Medulla oblongata (tissue), 1 donor: ENCODE results near the gene VPS35L.
"Not testable (repeated sequence)": the region's sequence is repeated elsewhere in the genome, so short reads cannot be mapped to it uniquely, and the experiment has no call there.

Experiments
- DNase-seq: peaks from one replicate; pipeline ENCODE4 v3.0.0-alpha.2; 2015; ENCODE audit errors: extremely low spot score

Gene VPS35L

GRCh38 chr16:19710991-19711545 is 155.6 kb downstream of the VPS35L start:
- no peak for DNase-seq

DNA sequence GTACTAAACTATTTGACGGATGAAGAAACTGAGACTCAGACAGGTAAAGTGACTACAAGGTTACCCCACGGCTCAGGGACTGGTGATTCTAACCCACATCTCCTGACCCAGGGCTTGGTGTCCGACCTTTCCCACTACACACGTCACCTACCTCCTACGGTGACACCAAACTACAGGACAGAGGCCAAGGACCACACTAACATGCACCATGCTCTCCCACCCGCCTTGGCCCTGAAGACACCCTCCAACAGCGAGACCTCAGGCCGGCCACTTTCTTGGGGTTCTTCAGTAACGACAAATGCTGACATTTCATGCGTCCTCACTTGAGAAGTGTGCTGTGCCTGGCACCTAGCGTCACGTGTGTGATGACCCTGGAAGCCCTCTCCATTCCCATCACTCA is 156.1 kb downstream of the VPS35L start:
- DNase-seq = no peak

- DNase-seq = no peak
These were observed 157.0 kb downstream of the VPS35L start for GRCh38 chr16:19712418-19713058.

DNA sequence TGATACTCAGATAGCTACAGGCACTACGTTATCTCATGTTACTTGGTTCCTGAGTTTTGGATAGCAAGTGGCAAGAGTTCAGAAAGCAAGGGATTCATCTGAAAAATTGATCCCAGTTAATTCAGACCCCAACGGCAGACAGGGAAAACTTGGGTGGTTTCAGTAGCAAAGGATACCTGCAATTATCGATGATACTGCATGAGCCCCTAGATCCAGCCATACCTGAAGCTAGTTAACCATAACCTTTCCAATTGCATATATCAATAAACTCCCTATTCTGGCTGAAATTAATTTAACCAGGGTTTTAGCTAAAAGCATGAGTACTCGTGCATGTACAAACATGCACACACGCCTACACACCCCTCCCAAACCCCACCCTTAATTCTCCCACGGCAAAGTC is 158.2 kb downstream of the VPS35L start:
- no peak for DNase-seq

DNA sequence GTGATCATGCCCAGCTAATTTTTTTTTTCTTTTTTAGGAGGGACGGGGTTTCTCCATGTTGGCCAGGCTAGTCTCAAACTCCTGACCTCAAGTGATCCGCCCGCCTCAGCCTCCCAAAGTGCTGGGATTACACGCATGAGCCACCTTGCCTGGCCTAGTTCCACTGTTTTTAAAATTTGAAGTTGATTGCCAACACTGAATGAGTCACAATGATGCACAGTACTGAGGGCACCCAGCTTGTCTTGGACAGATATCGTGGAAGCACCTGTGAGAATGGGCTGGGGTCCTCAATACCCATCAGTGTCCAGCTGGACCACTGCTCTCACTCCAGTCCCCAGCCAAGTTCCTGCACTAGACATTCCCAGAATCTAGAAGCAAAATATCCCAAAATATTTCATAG is 160.1 kb downstream of the VPS35L start:
- DNase-seq = no peak

DNA sequence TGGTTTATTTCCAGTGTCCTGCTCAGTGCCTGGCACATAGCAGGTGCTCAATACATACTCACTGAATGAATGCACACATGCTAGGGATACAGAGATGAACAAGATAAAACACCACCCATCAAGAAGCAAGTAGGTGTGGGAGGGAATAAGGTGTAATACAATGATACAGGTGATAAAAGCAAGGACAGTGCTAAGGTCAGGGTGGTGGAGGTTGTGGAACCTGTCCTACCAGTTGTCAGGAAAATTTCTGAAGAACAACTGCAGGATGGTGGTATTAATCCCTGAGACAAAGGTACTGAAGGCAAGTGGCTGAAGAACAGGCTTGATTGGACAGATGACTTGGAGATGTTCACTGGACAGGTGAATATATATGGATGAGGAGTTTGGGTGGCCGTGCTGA is 160.7 kb downstream of the VPS35L start:
- DNase-seq = no peak

GRCh38 chr16:19716728-19717127 is 161.2 kb downstream of the VPS35L start:
- not testable (repeated sequence) for DNase-seq

DNA sequence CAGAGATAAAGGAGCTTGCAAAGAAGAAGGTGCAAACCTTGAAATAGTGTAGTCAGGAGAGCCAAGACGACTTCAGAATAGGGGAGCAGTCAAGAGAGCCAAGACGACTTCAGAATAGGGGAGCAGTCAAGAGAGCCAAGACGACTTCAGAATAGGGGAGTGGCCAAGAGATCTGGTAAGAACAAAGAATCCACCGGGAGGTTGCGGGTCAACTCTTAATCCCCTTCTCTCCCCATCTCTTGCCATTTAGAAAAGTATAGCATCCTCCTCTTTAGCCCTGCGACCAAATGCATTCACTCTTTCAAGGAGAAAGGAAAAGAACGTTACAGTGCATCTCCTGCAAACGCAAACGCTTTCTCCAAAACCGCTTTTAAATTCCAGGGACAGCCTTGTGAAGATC is 161.8 kb downstream of the VPS35L start:
- no peak for DNase-seq

DNA sequence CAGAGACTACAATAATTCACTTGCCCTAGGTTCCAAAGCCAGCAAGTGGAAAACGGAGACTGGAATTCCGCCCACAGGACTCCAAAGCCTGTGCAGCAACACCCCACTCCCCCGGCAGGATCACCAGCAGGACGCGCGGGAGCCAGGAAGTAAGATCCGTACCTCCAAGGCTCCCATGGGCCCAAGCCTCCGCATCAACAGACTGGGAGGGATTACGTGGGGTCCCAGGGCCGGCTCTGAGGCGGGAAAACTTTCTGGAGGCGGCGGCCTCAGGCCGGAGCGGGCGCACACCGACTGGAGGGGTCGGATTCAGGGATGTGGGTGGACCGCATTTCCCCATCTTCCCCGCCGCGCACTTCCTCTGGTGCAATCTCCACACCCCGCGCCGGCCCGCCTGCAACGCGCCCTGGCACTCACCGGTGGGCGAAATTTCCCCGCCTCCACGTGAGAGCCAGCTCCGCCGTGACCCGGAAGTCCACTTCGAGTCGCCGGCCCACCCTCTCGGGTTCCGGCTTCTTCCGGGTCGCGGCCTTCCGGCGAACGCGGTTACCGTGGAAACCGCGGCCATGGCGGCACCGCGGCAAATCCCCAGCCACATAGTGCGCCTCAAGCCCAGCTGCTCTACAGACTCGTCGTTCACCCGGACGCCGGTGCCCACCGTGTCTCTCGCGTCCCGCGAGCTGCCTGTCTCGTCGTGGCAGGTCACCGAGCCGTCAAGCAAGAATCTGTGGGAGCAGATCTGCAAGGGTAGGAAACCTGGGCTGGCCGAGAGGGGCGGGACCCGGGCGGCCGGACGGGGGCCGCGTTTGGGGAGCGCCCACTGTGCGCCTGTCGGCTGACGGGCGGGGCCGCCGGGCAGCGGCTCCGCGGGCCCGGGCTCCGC is 162.5 kb downstream of the VPS35L start, which contains the start of the genes IQCK and KNOP1:
Gene IQCK (plus strand): TSS at position 531 of the 883 bp plus-strand sequence. CDS start 36 bp downstream, at position 567.
Gene KNOP1 (minus strand): TSS at position 487 of the 883 bp plus-strand sequence. CDS start 3,192 bp downstream, outside the sequence.
- peak; percentile 92 for DNase-seq

DNA sequence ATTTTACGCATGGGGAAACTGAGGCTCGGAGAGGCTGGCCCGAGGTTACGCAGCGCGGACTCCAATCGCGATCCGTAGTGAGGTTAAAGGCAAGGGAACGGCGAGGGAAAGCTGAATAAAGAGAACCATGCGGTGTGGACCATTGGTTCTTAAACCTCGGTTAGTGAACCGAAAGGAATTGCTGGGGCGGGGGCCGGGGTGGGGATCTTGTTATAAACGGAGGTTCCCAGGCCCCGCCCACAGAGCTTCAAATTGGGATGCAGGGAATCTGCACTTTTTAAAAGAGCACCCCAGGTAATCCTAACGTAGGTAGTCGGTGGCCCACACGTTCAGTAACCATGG is 163.1 kb downstream of the VPS35L start:
- no peak for DNase-seq

- no peak for DNase-seq
These were observed 166.9 kb downstream of the VPS35L start for GRCh38 chr16:19722269-19722952.

- DNase-seq = no peak
These were observed 167.5 kb downstream of the VPS35L start for GRCh38 chr16:19722981-19723380.

DNA sequence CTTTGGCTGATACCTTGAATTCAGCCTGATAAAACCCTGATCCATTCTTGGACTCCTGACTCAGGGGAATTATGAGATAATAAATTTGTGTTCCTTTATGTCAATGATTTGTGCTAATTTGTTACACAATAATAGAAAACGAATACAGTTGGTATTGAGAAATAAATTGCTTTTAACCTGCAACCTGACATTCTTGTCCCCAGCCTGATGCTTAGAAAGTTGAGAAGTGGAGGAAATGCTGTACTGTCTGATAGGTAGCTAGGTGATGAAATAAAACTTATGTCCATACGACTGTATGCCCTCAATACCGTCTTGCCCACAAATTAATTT is 173.1 kb downstream of the VPS35L start:
- DNase-seq = no peak

DNA sequence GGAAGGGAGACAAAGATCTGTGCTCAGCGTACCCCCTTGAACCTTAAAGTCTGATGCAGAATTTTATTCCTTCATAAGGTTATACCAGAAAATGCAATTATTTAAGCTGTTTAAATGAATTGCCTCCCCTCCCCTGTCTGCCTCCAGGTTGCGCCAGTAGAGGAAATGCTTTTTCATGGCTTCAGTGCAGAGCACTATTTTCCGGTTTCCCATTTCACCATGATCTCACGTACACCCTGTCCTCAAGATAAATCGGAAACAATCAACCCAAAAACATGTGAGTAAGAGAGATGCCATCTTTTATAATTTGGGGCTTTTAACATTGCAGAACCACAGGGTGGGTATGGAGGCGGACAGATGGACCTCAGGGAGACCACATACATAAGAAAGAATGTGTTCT is 178.0 kb downstream of the VPS35L start:
- DNase-seq = no peak

DNA sequence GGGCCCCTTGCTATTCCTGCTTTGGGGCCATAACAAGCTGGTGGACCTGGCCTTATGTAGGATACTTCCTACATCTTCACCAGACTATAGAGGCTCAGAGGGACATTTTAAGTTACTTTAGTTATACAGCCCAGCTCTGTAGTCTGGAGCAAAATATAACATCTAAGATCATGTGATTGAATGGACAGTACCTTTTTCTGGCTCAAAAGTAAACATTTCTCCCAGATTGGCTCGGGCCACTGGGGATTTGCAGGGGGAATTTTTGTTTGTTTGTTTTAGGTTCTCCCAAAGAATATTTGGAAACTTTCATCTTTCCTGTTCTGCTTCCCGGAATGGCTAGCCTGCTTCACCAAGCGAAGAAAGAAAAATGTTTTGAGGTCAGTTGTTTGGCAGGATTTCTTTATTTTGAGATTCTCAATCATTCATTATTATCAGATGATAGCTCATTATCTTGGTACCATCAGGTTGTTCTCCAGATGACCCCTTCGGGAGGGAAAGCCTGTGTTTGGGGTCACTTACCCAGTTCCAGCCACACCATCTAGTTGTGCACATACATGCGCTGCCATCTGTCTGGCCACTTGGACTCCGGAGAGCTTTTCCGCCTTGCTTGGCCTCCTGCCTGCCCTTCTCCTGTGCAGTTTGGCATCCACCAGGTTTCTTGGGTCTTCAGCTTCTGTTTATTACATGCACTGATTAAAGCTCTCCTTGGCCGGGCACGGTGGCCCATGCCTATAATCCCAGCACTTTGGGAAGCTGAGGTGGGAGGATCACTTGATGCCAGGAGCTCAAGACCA is 179.8 kb downstream of the VPS35L start:
- no peak for DNase-seq

DNA sequence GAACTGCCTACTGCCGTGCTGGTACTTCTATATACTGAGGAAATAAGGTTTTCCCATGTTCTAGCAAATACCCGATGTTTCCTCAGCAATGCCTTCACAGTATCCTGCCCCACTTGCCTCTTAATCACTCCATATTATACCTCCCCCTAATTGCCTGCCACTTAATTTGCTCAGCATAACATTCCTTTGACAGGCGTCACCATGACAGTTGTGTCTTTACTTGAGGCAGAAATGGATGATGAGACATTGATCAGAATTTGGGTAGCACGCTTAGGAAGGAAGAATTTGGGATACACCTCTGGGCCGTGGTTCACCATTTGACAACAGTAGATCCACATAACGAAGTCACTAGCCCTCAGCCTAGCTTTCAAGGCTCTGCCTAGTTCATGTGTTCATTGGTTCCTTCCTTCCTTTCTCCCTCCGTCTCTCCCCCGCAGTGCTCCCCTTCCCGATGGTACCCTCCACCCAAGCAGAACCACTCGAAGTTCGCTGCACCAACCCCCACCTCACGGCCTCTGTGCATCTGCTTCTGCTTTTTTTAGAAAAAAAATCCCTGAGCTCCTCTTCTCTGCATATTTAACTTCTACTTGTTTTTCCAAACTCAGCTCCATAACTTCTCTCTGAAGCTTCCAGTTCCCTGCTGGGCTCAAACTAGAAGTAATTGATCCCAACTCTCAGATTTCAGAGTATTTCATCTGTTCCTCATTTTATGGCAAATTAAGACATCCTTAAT is 182.0 kb downstream of the VPS35L start:
- no peak for DNase-seq

GRCh38 chr16:19741354-19741753 is 185.9 kb downstream of the VPS35L start:
- no peak for DNase-seq

- DNase-seq = no peak
These were observed 188.3 kb downstream of the VPS35L start for GRCh38 chr16:19743816-19744159.

- no peak for DNase-seq
These were observed 189.2 kb downstream of the VPS35L start for GRCh38 chr16:19744670-19745069.

GRCh38 chr16:19745286-19746010 is 189.9 kb downstream of the VPS35L start:
- no peak for DNase-seq
